ENCODE measurements around the gene SEL1L3.

The SEL1L3 gene

GRCh38 chr4:25759101-25759500, 103.7 kb downstream of the SEL1L3 start:
- in situ Hi-C loops (cut with MboI; ENCODE audit: low sequenced_read_pairs), result no loop called here

GRCh38 chr4:25757452-25757851, 105.3 kb downstream of the SEL1L3 start:
- in situ Hi-C loops (cut with MboI; ENCODE audit: low sequenced_read_pairs), result no loop called here

GRCh38 chr4:25756503-25756902, 106.3 kb downstream of the SEL1L3 start:
- in situ Hi-C loops (cut with MboI; ENCODE audit: low sequenced_read_pairs), result no loop called here

- in situ Hi-C loops (cut with MboI; ENCODE audit: low sequenced_read_pairs), result no loop called here
Observed at GRCh38 chr4:25755911-25756310, 106.9 kb downstream of the SEL1L3 start.

- in situ Hi-C loops (cut with MboI; ENCODE audit: low sequenced_read_pairs), result no loop called here
Observed at GRCh38 chr4:25753239-25753638, 109.5 kb downstream of the SEL1L3 start.

GRCh38 chr4:25750874-25751273, 111.9 kb downstream of the SEL1L3 start:
- in situ Hi-C loops (cut with MboI; ENCODE audit: low sequenced_read_pairs), result no loop called here

- in situ Hi-C loops (cut with MboI; ENCODE audit: low sequenced_read_pairs), result no loop called here
Observed at GRCh38 chr4:25749150-25749794, 113.5 kb downstream of the SEL1L3 start.

GRCh38 chr4:25743971-25744370, 118.8 kb downstream of the SEL1L3 start:
- in situ Hi-C loops (cut with MboI; ENCODE audit: low sequenced_read_pairs), result no loop called here

GRCh38 chr4:25729564-25729963, 133.2 kb downstream of the SEL1L3 start:
- in situ Hi-C loops (cut with MboI; ENCODE audit: low sequenced_read_pairs), result no loop called here

GRCh38 chr4:25728886-25729285, 133.9 kb downstream of the SEL1L3 start:
- in situ Hi-C loops (cut with MboI; ENCODE audit: low sequenced_read_pairs), result no loop called here

- in situ Hi-C loops (cut with MboI; ENCODE audit: low sequenced_read_pairs), result no loop called here
Observed at GRCh38 chr4:25727711-25728493, 134.9 kb downstream of the SEL1L3 start.

- in situ Hi-C loops (cut with MboI; ENCODE audit: low sequenced_read_pairs), result no loop called here
Observed at GRCh38 chr4:25725870-25726269, 136.9 kb downstream of the SEL1L3 start.

- in situ Hi-C loops (cut with MboI; ENCODE audit: low sequenced_read_pairs), result no loop called here
Observed at GRCh38 chr4:25723409-25723808, 139.4 kb downstream of the SEL1L3 start.

GRCh38 chr4:25722964-25723363, 139.8 kb downstream of the SEL1L3 start:
- in situ Hi-C loops (cut with MboI; ENCODE audit: low sequenced_read_pairs), result no loop called here

- in situ Hi-C loops (cut with MboI; ENCODE audit: low sequenced_read_pairs), result no loop called here
Observed at GRCh38 chr4:25713812-25714211, 149.0 kb downstream of the SEL1L3 start.

- in situ Hi-C loops (cut with MboI; ENCODE audit: low sequenced_read_pairs), result no loop called here
Observed at GRCh38 chr4:25712611-25713010, 150.2 kb downstream of the SEL1L3 start.

- in situ Hi-C loops (cut with MboI; ENCODE audit: low sequenced_read_pairs), result no loop called here
Observed at GRCh38 chr4:25710637-25711036, 152.2 kb downstream of the SEL1L3 start.

GRCh38 chr4:25704516-25704915, 158.3 kb downstream of the SEL1L3 start:
- in situ Hi-C loops (cut with MboI; ENCODE audit: low sequenced_read_pairs), result no loop called here

- in situ Hi-C loops (cut with MboI; ENCODE audit: low sequenced_read_pairs), result no loop called here
Observed at GRCh38 chr4:25703731-25704388, 158.9 kb downstream of the SEL1L3 start.

- in situ Hi-C loops (cut with MboI; ENCODE audit: low sequenced_read_pairs), result no loop called here
Observed at GRCh38 chr4:25702848-25703247, 159.9 kb downstream of the SEL1L3 start.

GRCh38 chr4:25700661-25701060, 162.1 kb downstream of the SEL1L3 start:
- in situ Hi-C loops (cut with MboI; ENCODE audit: low sequenced_read_pairs), result no loop called here

- in situ Hi-C loops (cut with MboI; ENCODE audit: low sequenced_read_pairs), result no loop called here
Observed at GRCh38 chr4:25697516-25697915, 165.3 kb downstream of the SEL1L3 start.

Data from HL-60/S4 (cell line).